Measurements from ENCODE around the gene SPATA9.

GRCh38 chr5:95654196-95654595 is 28.6 kb downstream of the SPATA9 start:
- TF ChIP-seq CTCF (IDR thresholded peaks at IDR 0.05; ENCODE audit: low read depth, low read length, poor library complexity, severe bottlenecking) (no peak), EZH2phosphoT487 (IDR thresholded peaks at IDR 0.05; ENCODE audit: borderline replicate concordance, low read length) (no peak)
